ENCODE measurements around the gene LIG1.

LIG1 gene

GRCh38 chr19:48169939-48170803 lies at the start of gene LIG1, which contains the start of gene ZSWIM9:
Gene LIG1 (minus strand): TSS chr19:48170344. CDS start chr19:48165566, 4,778 bp downstream.
Gene ZSWIM9 (plus strand): TSS chr19:48170680. CDS start chr19:48171803, 1,123 bp downstream.
- TF ChIP-seq, protein P1, sequence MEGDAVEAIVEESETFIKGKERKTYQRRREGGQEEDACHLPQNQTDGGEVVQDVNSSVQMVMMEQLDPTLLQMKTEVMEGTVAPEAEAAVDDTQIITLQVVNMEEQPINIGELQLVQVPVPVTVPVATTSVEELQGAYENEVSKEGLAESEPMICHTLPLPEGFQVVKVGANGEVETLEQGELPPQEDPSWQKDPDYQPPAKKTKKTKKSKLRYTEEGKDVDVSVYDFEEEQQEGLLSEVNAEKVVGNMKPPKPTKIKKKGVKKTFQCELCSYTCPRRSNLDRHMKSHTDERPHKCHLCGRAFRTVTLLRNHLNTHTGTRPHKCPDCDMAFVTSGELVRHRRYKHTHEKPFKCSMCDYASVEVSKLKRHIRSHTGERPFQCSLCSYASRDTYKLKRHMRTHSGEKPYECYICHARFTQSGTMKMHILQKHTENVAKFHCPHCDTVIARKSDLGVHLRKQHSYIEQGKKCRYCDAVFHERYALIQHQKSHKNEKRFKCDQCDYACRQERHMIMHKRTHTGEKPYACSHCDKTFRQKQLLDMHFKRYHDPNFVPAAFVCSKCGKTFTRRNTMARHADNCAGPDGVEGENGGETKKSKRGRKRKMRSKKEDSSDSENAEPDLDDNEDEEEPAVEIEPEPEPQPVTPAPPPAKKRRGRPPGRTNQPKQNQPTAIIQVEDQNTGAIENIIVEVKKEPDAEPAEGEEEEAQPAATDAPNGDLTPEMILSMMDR (IDR thresholded peaks at IDR 0.05; ENCODE audit: low read depth, low read length, poor library complexity, severe bottlenecking), result no peak
- TF ChIP-seq EZH2phosphoT487 (IDR thresholded peaks at IDR 0.05; ENCODE audit: borderline replicate concordance, low read length), result no peak
- Histone ChIP-seq H3K27me3 (ENCODE audit: control insufficient read depth, low read length) (no peaks in the 10 kb centered on the region), H3K4me2 (ENCODE audit: low read length) (peak within 1 kb of the TSS; percentile 82), H3F3A (ENCODE audit: control insufficient read depth, insufficient read depth) (peaks cover 2% of the 10 kb centered on the region; the same call in 1 of the 2 replicates), H3K9me3 (ENCODE audit: control insufficient read depth, insufficient read depth, low read length) (no peaks in the 10 kb centered on the region), H3K4me1 (ENCODE audit: control insufficient read depth, low read length) (peaks cover 19% of the 10 kb centered on the region), H3K27ac (ENCODE audit: low read depth, low read length) (peak within 1 kb of the TSS; percentile 85), H3K4me3 (ENCODE audit: low read length) (peak within 1 kb of the TSS; percentile 100), H3K36me3 (ENCODE audit: control insufficient read depth, low read length) (peaks cover 51% of the 10 kb centered on the region), H3K9me2 (replicated peaks; ENCODE audit: control insufficient read depth, low read length) (no peaks in the 10 kb centered on the region), H3K79me2 (ENCODE audit: control insufficient read depth, low read length) (peaks cover 66% of the 10 kb centered on the region), H4K20me1 (ENCODE audit: control insufficient read depth, insufficient read depth, low read depth, low read length) (peaks cover 13% of the 10 kb centered on the region; the same call in 1 of the 2 replicates)

DNA sequence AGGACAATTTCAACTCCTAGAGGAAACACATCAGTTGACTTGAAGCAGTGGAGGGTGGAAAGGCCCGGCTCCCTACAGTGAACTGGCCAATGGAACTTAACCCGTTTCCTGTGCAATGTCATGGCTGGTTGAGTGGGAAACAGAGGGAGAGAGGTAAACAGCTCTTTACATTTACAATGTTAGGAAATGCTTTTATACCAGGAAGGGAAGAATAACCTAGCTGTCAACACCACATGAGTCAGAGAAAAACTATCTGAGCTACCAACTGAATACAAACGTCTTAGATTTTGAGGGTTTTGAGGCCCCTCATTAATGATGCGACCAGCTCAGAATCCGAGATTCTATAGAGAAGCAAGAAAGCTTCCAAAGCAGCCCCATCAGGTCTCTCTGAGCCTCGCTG lies 48.9 kb upstream of the LIG1 start:
- Histone ChIP-seq H3K4me3 (ENCODE audit: low read length) (no peak overlapping the region), H3K36me3 (ENCODE audit: control insufficient read depth, low read length) (peaks cover 45% of the 10 kb centered on the region), H3K27me3 (ENCODE audit: control insufficient read depth, low read length) (no peaks in the 10 kb centered on the region), H4K20me1 (ENCODE audit: control insufficient read depth, insufficient read depth, low read depth, low read length) (no peaks in the 10 kb centered on the region), H3K4me1 (ENCODE audit: control insufficient read depth, low read length) (no peaks in the 10 kb centered on the region), H3K9me3 (ENCODE audit: control insufficient read depth, insufficient read depth, low read length) (no peaks in the 10 kb centered on the region), H3K4me2 (ENCODE audit: low read length) (no peak overlapping the region), H3K9me2 (replicated peaks; ENCODE audit: control insufficient read depth, low read length) (no peaks in the 10 kb centered on the region), H3K79me2 (ENCODE audit: control insufficient read depth, low read length) (no peaks in the 10 kb centered on the region), H3K27ac (ENCODE audit: low read depth, low read length) (no peak overlapping the region), H3F3A (ENCODE audit: control insufficient read depth, insufficient read depth) (no peaks in the 10 kb centered on the region; the same call in 1 of the 2 replicates)
- TF ChIP-seq EZH2phosphoT487 (IDR thresholded peaks at IDR 0.05; ENCODE audit: borderline replicate concordance, low read length), result no peak
- TF ChIP-seq, protein P1 (IDR thresholded peaks at IDR 0.05; ENCODE audit: low read depth, low read length, poor library complexity, severe bottlenecking), result no peak

DNA sequence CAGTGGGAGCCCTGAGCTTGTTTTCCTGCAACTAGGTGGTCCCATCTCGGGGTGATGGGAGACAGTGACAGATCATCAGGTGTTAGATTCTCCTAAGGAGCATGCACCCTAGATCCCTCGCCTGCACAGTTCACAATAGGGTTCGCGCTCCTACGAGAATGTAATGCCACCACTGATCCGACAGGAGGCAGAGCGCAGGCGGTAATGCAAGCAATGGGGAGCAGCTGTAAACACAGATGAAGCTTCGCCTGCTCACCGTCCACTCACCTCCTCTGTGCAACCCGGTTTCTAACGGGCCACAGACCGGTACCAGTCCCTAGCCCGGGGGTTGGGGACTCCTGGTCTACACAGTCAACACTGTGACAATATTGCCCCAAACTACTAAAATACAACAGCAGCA lies 46.8 kb upstream of the LIG1 start:
- H3K9me2 ChIP-seq (replicated peaks; ENCODE audit: control insufficient read depth, low read length), result no peaks in the 10 kb centered on the region
- H3K27ac ChIP-seq (ENCODE audit: low read depth, low read length), result no peak overlapping the region
- H3K4me3 ChIP-seq (ENCODE audit: low read length), result no peak overlapping the region
- H3K4me2 ChIP-seq (ENCODE audit: low read length), result no peak overlapping the region
- H4K20me1 ChIP-seq (ENCODE audit: control insufficient read depth, insufficient read depth, low read depth, low read length), result no peaks in the 10 kb centered on the region
- TF ChIP-seq EZH2phosphoT487 (IDR thresholded peaks at IDR 0.05; ENCODE audit: borderline replicate concordance, low read length), result no peak
- TF ChIP-seq, protein P1 (IDR thresholded peaks at IDR 0.05; ENCODE audit: low read depth, low read length, poor library complexity, severe bottlenecking), result no peak
- peaks cover 5% of the 10 kb centered on the region; the same call in 1 of the 2 replicates for H3F3A ChIP-seq (ENCODE audit: control insufficient read depth, insufficient read depth)
- H3K36me3 ChIP-seq (ENCODE audit: control insufficient read depth, low read length), result peaks cover 56% of the 10 kb centered on the region
- H3K9me3 ChIP-seq (ENCODE audit: control insufficient read depth, insufficient read depth, low read length), result no peaks in the 10 kb centered on the region
- no peaks in the 10 kb centered on the region for H3K27me3 ChIP-seq (ENCODE audit: control insufficient read depth, low read length)
- H3K79me2 ChIP-seq (ENCODE audit: control insufficient read depth, low read length), result no peaks in the 10 kb centered on the region
- H3K4me1 ChIP-seq (ENCODE audit: control insufficient read depth, low read length), result no peaks in the 10 kb centered on the region

Data from DOHH2 (cell line).